KOPT-K1 (cell line): ENCODE results near the gene RNASE7.

Experiments used
- H3K27ac ChIP-seq: fragments of 200-600 bp; sonication (generic); 2 replicates; pipeline ENCODE4 v1.5.1; 2016; ENCODE audit warnings: antibody characterized with exemption, mild to moderate bottlenecking, low read depth, low read length; ENCODE audit not compliant: poor library complexity, severe bottlenecking
- H3K36me3 ChIP-seq: fragments of 200-600 bp; sonication (generic); 2 replicates; pipeline ENCODE4 v1.5.1; 2017; ENCODE audit warnings: antibody characterized with exemption, mild to moderate bottlenecking, low read length, moderate library complexity; ENCODE audit not compliant: insufficient read depth
- H3K9me3 ChIP-seq: fragments of 200-600 bp; sonication (generic); 2 replicates; pipeline ENCODE4 v1.5.1; 2017; ENCODE audit warnings: antibody characterized with exemption, low read length, mild to moderate bottlenecking; ENCODE audit not compliant: insufficient read depth, poor library complexity, severe bottlenecking

Gene RNASE7

GRCh38 chr14:21017528-21018245 lies 24.5 kb upstream of the RNASE7 start:
- H3K27ac ChIP-seq = no peak overlapping the region
- H3K9me3 ChIP-seq = no peaks in the 10 kb centered on the region
- H3K36me3 ChIP-seq = no peaks in the 10 kb centered on the region

DNA sequence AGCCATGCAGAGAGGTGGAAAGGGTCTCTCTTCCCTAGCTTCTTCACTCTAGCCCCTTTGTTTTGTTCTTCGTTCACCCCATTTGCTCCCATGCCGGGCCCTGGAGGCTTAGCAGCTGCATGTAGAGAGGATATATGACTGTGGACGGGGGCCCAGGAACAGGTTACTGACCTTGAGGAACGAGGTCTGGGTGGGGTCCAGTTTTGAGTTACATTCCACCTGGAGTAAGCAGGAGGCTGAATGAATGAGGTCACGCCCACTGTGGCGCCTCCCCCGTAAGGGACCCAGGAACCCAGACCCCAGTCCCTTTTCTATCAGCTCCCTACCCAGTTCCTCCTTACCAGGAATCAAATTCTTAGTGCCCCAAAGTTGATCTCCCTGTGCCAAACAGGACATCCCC lies 23.9 kb upstream of the RNASE7 start:
- H3K27ac ChIP-seq = no peak overlapping the region
- no peaks in the 10 kb centered on the region for H3K9me3 ChIP-seq
- no peaks in the 10 kb centered on the region for H3K36me3 ChIP-seq

DNA sequence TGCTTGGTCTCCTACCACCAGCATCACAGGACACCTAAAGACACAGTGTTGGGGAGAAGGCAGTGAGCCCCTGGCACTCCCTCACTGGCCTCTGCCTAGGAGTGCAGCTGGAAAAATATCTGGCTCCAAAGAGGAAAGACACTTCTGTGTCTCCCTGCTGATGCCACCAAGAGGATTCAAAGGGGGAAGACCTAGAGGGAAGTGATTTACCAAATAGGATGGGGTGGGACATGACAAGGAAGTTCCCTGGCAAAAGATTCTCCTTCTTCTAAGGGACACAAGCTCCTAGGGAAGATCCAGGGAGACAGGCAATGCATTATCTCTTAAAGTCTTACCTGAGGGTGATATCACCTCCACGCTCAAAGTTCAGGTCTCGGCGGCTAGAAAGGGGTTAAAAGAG lies 23.4 kb upstream of the RNASE7 start:
- no peak overlapping the region for H3K27ac ChIP-seq
- no peaks in the 10 kb centered on the region for H3K9me3 ChIP-seq
- H3K36me3 ChIP-seq = no peaks in the 10 kb centered on the region

DNA sequence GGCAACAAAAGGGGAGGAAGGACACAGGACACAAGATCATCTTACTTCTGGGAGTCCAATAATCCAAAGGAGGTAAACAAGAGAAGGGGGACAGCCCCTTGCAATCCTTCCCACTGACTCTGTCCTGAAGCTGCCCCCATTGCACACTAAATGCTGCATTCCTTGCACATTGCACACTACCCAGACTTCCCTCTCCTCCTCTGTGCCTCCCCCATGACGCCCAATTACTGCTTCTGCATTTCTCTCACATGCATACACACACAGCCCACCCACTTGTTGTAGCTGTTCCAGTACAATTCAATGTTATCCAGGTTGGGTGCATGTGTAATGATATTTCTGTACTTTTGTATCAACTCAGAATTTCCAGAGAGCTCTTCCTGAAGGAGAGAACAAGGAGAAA lies 22.8 kb upstream of the RNASE7 start:
- Histone ChIP-seq H3K9me3 (no peaks in the 10 kb centered on the region), H3K36me3 (no peaks in the 10 kb centered on the region), H3K27ac (no peak overlapping the region)

DNA sequence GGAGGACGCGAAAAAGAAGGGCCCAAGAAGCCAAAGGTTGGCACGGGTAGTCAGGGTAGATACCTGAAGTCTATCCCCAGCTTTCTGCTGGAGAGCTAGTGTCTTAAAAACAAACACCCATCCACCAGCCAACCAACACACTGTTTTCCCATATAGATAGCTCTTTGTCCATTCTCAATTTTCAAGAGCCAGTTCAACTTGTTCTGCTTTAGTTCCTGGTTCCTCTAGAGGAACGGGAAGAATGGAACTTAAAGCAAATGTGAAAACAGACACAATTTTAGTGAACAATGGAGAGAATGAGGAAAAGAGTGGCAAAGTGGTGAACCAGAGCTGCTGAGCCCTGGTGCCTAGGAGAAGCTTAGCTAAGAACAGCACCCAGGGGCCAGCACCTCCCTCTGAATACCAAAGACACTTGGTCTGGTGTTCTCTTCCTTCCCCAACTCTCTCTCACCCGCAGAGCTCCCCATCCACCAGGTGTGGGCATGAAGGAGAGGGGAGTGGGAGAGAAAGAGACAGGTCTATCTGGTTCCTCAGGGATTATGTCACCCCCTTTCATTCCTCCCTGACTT lies 21.1 kb upstream of the RNASE7 start:
- no peak overlapping the region for H3K27ac ChIP-seq
- no peaks in the 10 kb centered on the region for H3K36me3 ChIP-seq
- no peaks in the 10 kb centered on the region for H3K9me3 ChIP-seq

DNA sequence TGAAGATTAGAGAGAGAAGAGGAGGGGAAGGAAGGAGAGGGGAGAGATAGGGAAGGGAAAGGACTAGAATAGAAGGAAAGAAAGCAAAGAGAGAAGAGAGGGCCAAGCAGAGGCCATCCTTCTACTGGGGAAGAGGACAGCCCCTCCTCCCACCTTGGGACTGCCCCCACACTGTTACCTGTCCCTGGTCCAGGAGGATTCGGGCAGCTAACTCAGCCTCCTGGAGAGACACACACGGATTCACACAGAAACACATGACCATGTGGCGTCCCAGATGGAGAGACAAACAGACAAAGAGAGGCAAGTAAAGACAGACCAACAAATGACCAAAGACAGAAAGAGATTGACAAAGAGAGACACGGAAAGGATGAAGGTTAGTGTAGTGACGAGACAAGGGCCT lies 19.5 kb upstream of the RNASE7 start:
- no peaks in the 10 kb centered on the region for H3K36me3 ChIP-seq
- no peaks in the 10 kb centered on the region for H3K9me3 ChIP-seq
- no peak overlapping the region for H3K27ac ChIP-seq

DNA sequence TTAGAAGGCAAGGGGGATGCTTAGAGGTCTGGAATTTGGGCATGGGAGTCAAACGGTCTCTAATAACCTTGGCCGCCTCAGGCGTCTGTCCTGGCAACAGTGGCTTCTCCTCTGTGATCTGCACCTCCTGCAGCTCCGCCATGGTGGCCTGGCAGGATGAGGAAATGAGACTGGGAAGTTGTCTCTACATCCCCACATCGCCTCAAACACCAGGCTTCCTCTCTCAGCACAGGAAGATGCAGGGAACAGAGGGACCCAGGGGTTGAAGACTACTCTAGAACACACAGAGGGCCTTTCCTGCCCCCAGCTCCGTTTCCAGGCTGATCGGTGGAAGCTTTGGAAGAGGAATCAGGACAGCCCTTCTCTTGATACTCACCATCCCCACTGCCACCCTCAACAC lies 19.0 kb upstream of the RNASE7 start:
- no peaks in the 10 kb centered on the region for H3K36me3 ChIP-seq
- H3K27ac ChIP-seq = no peak overlapping the region

GRCh38 chr14:21023817-21024584 lies 18.2 kb upstream of the RNASE7 start:
- Histone ChIP-seq H3K36me3 (no peaks in the 10 kb centered on the region), H3K27ac (no peak overlapping the region), H3K9me3 (no peaks in the 10 kb centered on the region)

More for the DNA sequence above, 19.0 kb upstream of the RNASE7 start:
- no peaks in the 10 kb centered on the region for H3K9me3 ChIP-seq

GRCh38 chr14:21024585-21025370 lies 17.4 kb upstream of the RNASE7 start, which contains the start of gene NDRG2:
Gene NDRG2 (minus strand): TSS chr14:21025061. CDS start chr14:21023315, 1,746 bp downstream.
- no peaks in the 10 kb centered on the region for H3K36me3 ChIP-seq
- no peak within 1 kb of the TSS for H3K27ac ChIP-seq
- no peaks in the 10 kb centered on the region for H3K9me3 ChIP-seq

DNA sequence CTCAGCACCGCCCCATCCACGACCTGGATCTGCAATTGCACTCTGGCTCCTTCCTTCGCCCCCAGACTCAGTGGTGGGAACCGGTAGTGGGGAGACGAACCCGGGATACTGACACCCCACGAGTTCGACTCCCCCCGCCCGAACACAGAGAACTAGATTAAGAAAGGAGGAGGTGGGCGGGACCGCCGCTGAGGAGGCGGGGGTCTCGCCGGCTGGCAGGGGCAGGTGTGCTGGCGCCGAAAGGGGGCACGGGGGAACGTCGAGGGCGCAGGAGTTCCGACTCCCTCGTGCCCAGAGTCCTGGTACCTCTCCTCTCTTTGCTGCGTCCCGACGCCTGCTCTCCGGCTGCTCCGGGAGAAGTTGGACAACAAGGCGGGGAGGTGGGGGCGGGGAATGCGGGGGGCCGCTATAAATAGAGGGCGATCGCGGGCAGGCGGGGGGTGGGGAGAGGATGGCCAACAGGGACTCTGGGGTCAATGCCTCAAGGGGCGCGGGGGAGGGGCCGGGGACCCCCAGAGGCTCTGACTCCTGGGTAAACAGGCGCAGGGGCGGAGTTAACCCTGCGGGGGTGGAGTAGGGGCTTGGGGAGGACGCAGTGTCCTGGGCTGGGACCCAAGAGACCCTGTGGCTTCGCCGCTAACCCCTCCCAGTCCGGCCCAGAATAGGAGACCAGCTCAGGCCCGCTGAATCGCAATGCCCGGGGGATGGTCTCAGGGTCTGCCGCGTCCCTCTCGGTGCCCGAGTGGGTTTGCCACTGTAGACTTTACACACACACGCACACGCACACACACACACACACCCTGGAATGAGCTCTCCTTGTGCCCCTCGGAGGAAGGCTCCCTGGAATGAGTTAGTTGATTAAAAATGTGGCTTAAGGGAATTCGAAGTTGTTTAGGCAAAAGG lies 16.5 kb upstream of the RNASE7 start:
- H3K27ac ChIP-seq = no peak overlapping the region
- no peaks in the 10 kb centered on the region for H3K36me3 ChIP-seq
- H3K9me3 ChIP-seq = no peaks in the 10 kb centered on the region

DNA sequence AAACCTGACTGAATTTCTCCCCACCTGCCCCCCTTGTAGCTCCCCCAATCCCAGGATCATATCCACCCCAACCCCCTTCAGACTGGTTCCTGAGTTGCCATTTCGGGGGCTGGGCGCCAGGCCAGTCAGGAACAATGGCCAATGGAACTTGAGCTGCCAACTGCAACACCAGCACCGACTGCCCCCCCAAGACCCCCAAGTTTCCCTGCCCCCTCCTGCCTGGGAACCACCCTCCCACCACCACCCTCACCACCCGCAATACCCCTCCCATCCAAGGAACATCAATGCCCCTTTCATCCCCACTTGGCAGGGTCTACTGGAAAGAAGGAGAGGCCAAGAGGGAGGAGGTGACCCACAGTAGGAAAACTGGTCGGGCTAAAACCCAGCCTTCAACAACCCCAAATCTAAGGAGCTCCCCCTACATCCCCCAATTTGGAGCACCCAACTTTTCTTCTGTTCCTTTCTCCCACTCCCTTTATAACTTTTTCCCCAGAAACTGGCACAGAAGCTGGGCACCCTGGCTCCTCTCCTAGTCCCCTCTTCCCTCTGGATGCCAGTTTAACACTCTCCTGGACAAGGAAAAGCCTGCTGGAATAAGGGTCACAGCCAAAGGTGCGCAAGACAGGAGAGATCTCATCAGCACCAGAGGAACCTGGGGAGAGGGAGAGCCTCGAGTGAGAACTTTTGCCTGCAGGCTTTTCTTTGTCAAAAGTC lies 15.7 kb upstream of the RNASE7 start:
- Histone ChIP-seq H3K9me3 (no peaks in the 10 kb centered on the region), H3K36me3 (no peaks in the 10 kb centered on the region), H3K27ac (no peak overlapping the region)

DNA sequence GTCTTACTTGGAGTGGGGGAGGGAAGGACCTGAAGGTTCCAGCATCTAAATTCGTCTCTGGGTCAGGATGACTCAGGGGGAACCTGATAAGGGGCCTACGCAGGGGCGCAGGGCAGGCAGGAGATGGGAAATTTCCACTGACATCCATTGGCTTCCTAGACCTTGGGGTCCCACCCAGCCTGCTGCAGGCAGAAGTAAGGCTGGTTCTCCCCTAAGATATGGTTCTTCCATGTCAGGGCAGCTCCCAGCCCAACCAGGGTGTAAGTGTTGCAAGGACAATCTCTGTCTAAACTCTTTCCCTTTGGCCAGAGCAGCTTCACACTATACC lies 15.2 kb upstream of the RNASE7 start:
- Histone ChIP-seq H3K27ac (no peak overlapping the region), H3K36me3 (no peaks in the 10 kb centered on the region), H3K9me3 (no peaks in the 10 kb centered on the region)

DNA sequence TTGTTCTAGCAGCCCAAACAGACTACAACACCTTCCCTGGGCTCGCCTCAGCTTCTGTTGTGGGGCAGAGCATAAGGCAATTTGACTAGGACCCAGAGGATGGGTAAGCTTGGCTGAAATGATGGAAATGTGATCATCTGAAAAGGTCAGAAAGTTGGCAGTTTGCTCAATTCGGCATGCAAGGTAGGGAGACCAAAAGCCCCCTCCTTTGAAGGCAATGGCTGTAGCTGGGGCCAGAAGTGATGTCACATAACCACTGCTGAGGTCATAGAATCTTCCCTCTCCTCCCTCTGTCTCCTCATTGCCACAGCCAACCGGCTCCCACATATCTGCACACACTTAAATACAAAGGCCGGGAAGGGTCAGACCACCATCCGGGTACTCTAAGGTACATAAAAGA lies 12.2 kb upstream of the RNASE7 start, which contains the start of gene TPPP2:
TPPP2 (plus strand) TSS at position 301 of the 400 bp plus-strand sequence. CDS start 365 bp downstream, outside the sequence.
- Histone ChIP-seq H3K27ac (no peak within 1 kb of the TSS), H3K9me3 (no peaks in the 10 kb centered on the region)

GRCh38 chr14:21030531-21030930 lies 11.6 kb upstream of the RNASE7 start:
- H3K9me3 ChIP-seq = no peaks in the 10 kb centered on the region
- H3K27ac ChIP-seq = no peak overlapping the region
- H3K36me3 ChIP-seq = no peaks in the 10 kb centered on the region

More for the DNA sequence above, 12.2 kb upstream of the RNASE7 start, which contains the start of gene TPPP2:
- no peaks in the 10 kb centered on the region for H3K36me3 ChIP-seq
